ENCODE data around the gene ANKFN1. TPM values are rescaled to one million over a fixed set of nuclear protein-coding genes. Genes with fewer than 3 reads are reported as not detected.

Gene ANKFN1
- total RNA-seq, 4 donors from 2014 or later = 0.67 to 0.94 TPM; not detected in 2

DNA sequence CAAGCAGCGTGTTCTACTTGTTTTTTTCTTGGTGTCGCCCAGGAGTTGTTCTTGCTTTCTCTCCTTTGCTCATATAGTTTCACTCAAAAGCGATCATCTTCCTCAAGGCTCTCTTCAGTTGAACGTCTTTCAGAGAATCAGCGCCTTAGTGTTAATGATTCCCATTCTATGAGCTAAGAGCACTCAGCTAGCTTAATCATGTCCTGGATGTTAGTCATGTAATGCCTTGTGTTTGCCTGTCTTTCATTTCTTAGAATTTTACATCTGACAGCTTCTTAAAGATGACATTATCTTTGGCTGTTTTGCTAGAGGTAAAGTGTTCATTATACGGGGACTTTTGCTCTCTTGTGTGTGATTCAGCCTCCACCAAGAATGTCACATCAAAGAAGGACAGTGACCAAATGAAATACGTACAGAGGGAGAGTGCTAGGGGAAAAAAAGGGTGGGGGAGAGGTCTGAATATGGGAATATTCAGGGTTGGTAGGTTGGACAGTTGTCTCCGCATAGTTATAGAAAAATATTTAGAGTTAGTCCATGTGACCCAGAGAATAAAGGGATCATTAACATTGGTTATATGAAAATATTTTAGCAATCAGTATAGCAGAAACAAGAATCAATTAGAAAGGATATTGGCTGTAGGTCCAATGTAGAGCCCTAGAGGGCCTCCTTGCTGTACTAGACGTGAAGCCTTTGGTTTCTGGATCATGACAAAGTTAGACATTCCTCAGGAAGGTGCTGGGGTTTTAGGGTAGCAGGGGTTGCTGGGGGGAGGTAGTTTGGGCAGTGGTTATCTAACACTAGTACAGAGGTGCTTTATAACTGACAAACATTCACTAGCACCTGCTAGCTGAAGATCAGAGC, 31.9 kb upstream of the ANKFN1 start:
- Histone ChIP-seq H3K4me3 (replicated peaks in 1 of 3) (no peak overlapping the region), H3K36me3 (no peaks in the 10 kb centered on the region), H3K4me1 (no peaks in the 10 kb centered on the region), H3K27me3 (no peaks in the 10 kb centered on the region), H3K27ac (no peak overlapping the region), H3K9me3 (no peaks in the 10 kb centered on the region)
- WGBS, 2 donors = 87 to 90% methylated on average over 9 of the region's 9 CpGs
- intact Hi-C loops (cut with DNase I) = no loop called here
- TF ChIP-seq POLR2A (IDR thresholded peaks at IDR 0.05) = no peak
- TF ChIP-seq, protein P1, sequence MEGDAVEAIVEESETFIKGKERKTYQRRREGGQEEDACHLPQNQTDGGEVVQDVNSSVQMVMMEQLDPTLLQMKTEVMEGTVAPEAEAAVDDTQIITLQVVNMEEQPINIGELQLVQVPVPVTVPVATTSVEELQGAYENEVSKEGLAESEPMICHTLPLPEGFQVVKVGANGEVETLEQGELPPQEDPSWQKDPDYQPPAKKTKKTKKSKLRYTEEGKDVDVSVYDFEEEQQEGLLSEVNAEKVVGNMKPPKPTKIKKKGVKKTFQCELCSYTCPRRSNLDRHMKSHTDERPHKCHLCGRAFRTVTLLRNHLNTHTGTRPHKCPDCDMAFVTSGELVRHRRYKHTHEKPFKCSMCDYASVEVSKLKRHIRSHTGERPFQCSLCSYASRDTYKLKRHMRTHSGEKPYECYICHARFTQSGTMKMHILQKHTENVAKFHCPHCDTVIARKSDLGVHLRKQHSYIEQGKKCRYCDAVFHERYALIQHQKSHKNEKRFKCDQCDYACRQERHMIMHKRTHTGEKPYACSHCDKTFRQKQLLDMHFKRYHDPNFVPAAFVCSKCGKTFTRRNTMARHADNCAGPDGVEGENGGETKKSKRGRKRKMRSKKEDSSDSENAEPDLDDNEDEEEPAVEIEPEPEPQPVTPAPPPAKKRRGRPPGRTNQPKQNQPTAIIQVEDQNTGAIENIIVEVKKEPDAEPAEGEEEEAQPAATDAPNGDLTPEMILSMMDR (IDR thresholded peaks at IDR 0.05) = no peak
- DNase-seq = no peak

DNA sequence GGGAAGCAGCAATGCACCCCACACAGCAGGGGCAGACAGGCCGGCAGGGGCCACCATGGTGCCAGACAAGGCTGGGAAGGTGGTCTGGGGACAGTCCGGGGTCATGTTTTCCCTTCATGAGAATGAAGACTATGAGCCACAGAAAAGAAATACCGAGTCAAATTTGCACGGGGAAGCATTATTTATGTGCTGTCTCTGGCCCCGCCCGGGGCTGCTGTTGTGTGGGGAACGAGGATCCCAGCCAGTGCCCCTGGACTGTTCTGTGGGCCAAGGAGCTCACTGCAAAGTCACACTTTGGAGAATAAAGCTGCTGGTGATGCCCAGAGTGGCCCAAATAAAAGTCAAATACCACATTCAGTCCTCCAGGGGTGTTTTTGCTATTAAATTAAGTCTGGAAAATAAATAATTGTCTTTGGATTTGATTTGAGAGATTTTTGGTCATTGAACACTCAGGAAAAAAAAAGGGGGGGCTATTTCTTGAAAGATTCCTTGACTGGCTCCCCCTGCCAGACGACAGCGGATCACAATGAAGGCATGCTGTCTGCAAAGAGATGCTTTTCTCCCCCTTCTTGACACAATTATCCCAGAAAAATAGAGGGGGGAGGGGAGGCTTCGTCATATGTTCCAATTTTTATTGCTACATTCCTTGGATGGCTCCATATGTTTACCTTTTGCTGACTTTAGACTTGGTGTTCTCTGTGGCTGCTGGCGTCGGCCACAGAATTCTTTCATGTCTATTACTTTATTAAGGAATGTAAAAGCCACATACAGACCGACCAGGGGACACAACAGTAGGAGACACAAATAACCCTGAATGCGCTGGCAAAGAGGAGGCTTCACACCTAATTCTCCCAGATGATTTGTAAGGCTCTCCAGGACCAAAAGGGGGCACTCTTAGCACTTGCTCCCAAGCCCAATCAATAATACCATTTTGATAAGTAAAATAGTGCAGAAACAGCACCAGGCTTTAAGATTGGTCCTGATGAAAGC, 27.1 kb upstream of the ANKFN1 start:
- TF ChIP-seq POLR2A (IDR thresholded peaks at IDR 0.05) = no peak
- TF ChIP-seq, protein P1 (IDR thresholded peaks at IDR 0.05) = peak in 4 of 6 experiments; percentile 16 to 44 (median 25)
- no peaks in the 10 kb centered on the region for H3K36me3 ChIP-seq
- H3K27me3 ChIP-seq = no peaks in the 10 kb centered on the region
- 55 to 67% methylated on average over 14 of the region's 14 CpGs for WGBS, 2 donors
- DNase-seq = peak in 1 of 2 donors; percentile 2
- no peak overlapping the region for H3K4me3 ChIP-seq (replicated peaks in 1 of 3)
- H3K4me1 ChIP-seq = no peaks in the 10 kb centered on the region
- no peak overlapping the region for H3K27ac ChIP-seq
- intact Hi-C loops (cut with DNase I) = no loop called here
- no peaks in the 10 kb centered on the region for H3K9me3 ChIP-seq

DNA sequence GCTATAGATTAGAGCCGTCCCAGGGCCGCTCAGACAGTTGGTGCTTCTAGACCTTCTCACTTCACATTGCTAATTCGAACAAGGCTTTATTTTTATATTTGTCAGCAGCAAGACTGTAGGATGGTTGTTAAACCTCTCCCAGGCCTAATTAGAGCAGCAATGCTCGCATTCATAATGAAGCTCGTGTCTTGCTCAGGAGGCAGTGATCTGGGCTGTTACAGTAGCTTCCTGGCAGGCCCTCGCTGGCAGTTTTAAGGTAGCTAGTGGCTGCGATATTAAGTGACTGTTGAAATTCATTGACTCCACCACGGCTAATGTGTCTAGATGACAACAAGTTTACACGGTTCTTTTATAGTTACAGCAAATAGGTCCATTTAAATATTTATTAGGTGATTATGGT, 23.2 kb upstream of the ANKFN1 start:
- WGBS, 2 donors = 87 to 88% methylated on average over 9 of the region's 9 CpGs
- Histone ChIP-seq H3K36me3 (no peaks in the 10 kb centered on the region), H3K27me3 (no peaks in the 10 kb centered on the region), H3K9me3 (no peaks in the 10 kb centered on the region), H3K4me1 (no peaks in the 10 kb centered on the region), H3K4me3 (replicated peaks in 1 of 3) (no peak overlapping the region), H3K27ac (no peak overlapping the region)
- no peak for TF ChIP-seq POLR2A (IDR thresholded peaks at IDR 0.05)
- TF ChIP-seq, protein P1 (IDR thresholded peaks at IDR 0.05) = no peak
- intact Hi-C loops (cut with DNase I) = no loop called here
- no peak for DNase-seq

DNA sequence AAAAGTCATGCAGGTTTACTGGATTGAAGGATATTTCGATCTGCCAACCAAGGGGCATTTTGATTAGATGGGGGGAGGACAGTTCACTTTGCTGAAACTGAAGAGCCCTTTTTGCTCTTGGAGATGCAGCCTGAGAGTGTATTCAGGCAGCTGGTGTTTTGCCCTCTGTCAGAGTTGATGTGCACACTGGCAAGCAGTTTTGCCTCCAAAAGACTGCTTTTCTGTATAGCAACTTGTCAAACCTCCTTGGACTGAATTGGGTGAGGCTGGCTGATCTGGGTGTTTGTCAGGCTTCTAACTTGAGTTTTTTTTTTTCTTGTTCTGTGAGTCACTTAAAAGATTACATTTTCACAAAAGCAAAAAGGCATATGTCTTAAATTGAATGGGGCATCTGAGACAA, 22.6 kb upstream of the ANKFN1 start:
- H3K27me3 ChIP-seq = no peaks in the 10 kb centered on the region
- H3K36me3 ChIP-seq = no peaks in the 10 kb centered on the region
- no peaks in the 10 kb centered on the region for H3K9me3 ChIP-seq
- intact Hi-C loops (cut with DNase I) = no loop called here
- no peaks in the 10 kb centered on the region for H3K4me1 ChIP-seq
- TF ChIP-seq, protein P1 (IDR thresholded peaks at IDR 0.05) = no peak
- TF ChIP-seq POLR2A (IDR thresholded peaks at IDR 0.05) = no peak
- no peak overlapping the region for H3K27ac ChIP-seq
- DNase-seq = no peak
- 75 to 89% methylated on average over 1 of the region's 1 CpG for WGBS, 2 donors
- no peak overlapping the region for H3K4me3 ChIP-seq (replicated peaks in 1 of 3)
